HepG2 (cell line): Measurements from ENCODE around the gene LGALS8. TPM values are rescaled to one million over a fixed set of nuclear protein-coding genes. Genes with fewer than 3 reads are reported as not detected.

ENCODE experiments used
- ATF4 ChIP-seq, 2 experiments: fragments of 450-650 bp in 1 of 2; sonication (generic) in 1 of 2; formaldehyde crosslinking; IDR thresholded peaks; 2 replicates each; pipeline versions ENCODE4 v1.5.0 to v1.8.0; 2020 to 2022; ENCODE audit warnings: mild to moderate bottlenecking in 1 of 2, missing genetic modification reagents in 1 of 2
- CBX2 ChIP-seq, 2 experiments: fragments of 200-600 bp in 1 of 2; sonication (generic); formaldehyde crosslinking in 1 of 2; IDR thresholded peaks; 2 replicates each; pipeline versions ENCODE4 v1.7.0 to v1.8.1; 2018 to 2022; ENCODE audit warnings: low read depth in 2 of 2, low read length in 1 of 2, mild to moderate bottlenecking in 1 of 2, missing genetic modification reagents in 1 of 2
- FIP1L1 ChIP-seq: fragments of 200-400 bp; formaldehyde crosslinking; IDR thresholded peaks from 2 replicates; pipeline ENCODE4 v1.6.1; 2018; ENCODE audit warnings: low read depth, mild to moderate bottlenecking, low read length, moderate library complexity, borderline replicate concordance; ENCODE audit not compliant: insufficient read depth
- GATA4 ChIP-seq: sonication (generic); IDR thresholded peaks from 2 replicates; pipeline ENCODE4 v1.6.1; 2016; ENCODE audit warnings: antibody characterized with exemption, low read depth, borderline replicate concordance
- HNRNPH1 ChIP-seq: fragments of 200-400 bp; formaldehyde crosslinking; optimal IDR thresholded peaks from 2 replicates; pipeline ENCODE3; 2017; ENCODE audit warnings: mild to moderate bottlenecking, low read depth, low read length
- ISX ChIP-seq: sonication (generic); formaldehyde crosslinking; conservative IDR thresholded peaks from 2 replicates; pipeline ENCODE4 v1.5.0; 2020; ENCODE audit warnings: missing genetic modification reagents
- KLF6 ChIP-seq: IDR thresholded peaks from 2 replicates; pipeline ENCODE4 v1.8.0; 2016; ENCODE audit warnings: missing biosample characterization, missing genetic modification reagents
- LCORL ChIP-seq, 2 experiments: fragments of 450-650 bp in 1 of 2; sonication (generic) in 1 of 2; formaldehyde crosslinking in 1 of 2; IDR thresholded peaks; 2 replicates each; pipeline versions ENCODE4 v1.5.0 to v1.6.1; 2017 to 2020; ENCODE audit warnings: antibody characterized with exemption in 1 of 2, missing genetic modification reagents in 1 of 2
- MLX ChIP-seq: IDR thresholded peaks from 2 replicates; pipeline ENCODE4 v1.6.1; 2016
- NRL ChIP-seq: sonication (generic); formaldehyde crosslinking; IDR thresholded peaks from 2 replicates; pipeline ENCODE4 v1.5.0; 2020; ENCODE audit warnings: missing genetic modification reagents, mild to moderate bottlenecking, moderate library complexity, borderline replicate concordance
- REPIN1 ChIP-seq: sonication (generic); formaldehyde crosslinking; IDR thresholded peaks from 2 replicates; pipeline ENCODE4 v1.8.0; 2022; ENCODE audit warnings: missing genetic modification reagents, low read depth, mild to moderate bottlenecking, borderline replicate concordance
- SMARCE1 ChIP-seq: fragments of 450-650 bp; IDR thresholded peaks from 2 replicates; pipeline ENCODE4 v1.6.1; 2017; ENCODE audit warnings: borderline replicate concordance
- SOX6 ChIP-seq, 2 experiments: fragments of 450-650 bp in 1 of 2; sonication (generic) in 1 of 2; formaldehyde crosslinking in 1 of 2; IDR thresholded peaks; 2 replicates each; pipeline versions ENCODE4 v1.4.0 to v1.6.1; 2017 to 2020; ENCODE audit warnings: antibody characterized with exemption in 1 of 2, mild to moderate bottlenecking in 1 of 2, missing genetic modification reagents in 1 of 2
- ZBTB3 ChIP-seq: sonication (generic); formaldehyde crosslinking; IDR thresholded peaks from 2 replicates; pipeline ENCODE4 v1.4.0; 2020; ENCODE audit warnings: low read depth, mild to moderate bottlenecking, moderate library complexity, missing genetic modification reagents, borderline replicate concordance
- ZKSCAN8 ChIP-seq: IDR thresholded peaks from 2 replicates; pipeline ENCODE4 v1.6.1; 2016; ENCODE audit warnings: borderline replicate concordance, missing genetic modification reagents, missing compliant biosample characterization
- ZMYM4 ChIP-seq: sonication (generic); formaldehyde crosslinking; IDR thresholded peaks from 2 replicates; pipeline ENCODE4 v1.8.1; 2023; ENCODE audit warnings: mild to moderate bottlenecking, missing genetic modification reagents
- ZNF101 ChIP-seq: sonication (generic); formaldehyde crosslinking; IDR thresholded peaks from 2 replicates; pipeline ENCODE4 v1.4.0; 2020; ENCODE audit warnings: mild to moderate bottlenecking, low read depth, missing genetic modification reagents, borderline replicate concordance
- ZNF180 ChIP-seq: sonication (generic); formaldehyde crosslinking; IDR thresholded peaks from 2 replicates; pipeline ENCODE4 v1.4.0; 2020; ENCODE audit warnings: low read depth, missing genetic modification reagents, borderline replicate concordance
- ZNF20 ChIP-seq: sonication (generic); formaldehyde crosslinking; IDR thresholded peaks from 2 replicates; pipeline ENCODE4 v1.4.0; 2020; ENCODE audit warnings: mild to moderate bottlenecking, moderate library complexity, missing genetic modification reagents
- ZNF230 ChIP-seq: sonication (generic); formaldehyde crosslinking; IDR thresholded peaks from 2 replicates; pipeline ENCODE4 v1.4.0; 2020; ENCODE audit warnings: mild to moderate bottlenecking, missing genetic modification reagents
- ZNF263 ChIP-seq: sonication (generic); formaldehyde crosslinking; IDR thresholded peaks from 2 replicates; pipeline ENCODE4 v1.4.0; 2020; ENCODE audit warnings: missing genetic modification reagents
- ZNF331 ChIP-seq: sonication (generic); formaldehyde crosslinking; IDR thresholded peaks from 2 replicates; pipeline ENCODE4 v1.4.0; 2020; ENCODE audit warnings: missing genetic modification reagents
- ZNF616 ChIP-seq: sonication (generic); formaldehyde crosslinking; IDR thresholded peaks from 2 replicates; pipeline ENCODE4 v1.5.0; 2020; ENCODE audit warnings: low read depth, mild to moderate bottlenecking, missing genetic modification reagents
- ZNF720 ChIP-seq: sonication (generic); formaldehyde crosslinking; IDR thresholded peaks from 2 replicates; pipeline ENCODE4 v1.4.0; 2020; ENCODE audit warnings: missing genetic modification reagents
- ZNF737 ChIP-seq: sonication (generic); formaldehyde crosslinking; IDR thresholded peaks from 2 replicates; pipeline ENCODE4 v1.5.0; 2020; ENCODE audit warnings: missing genetic modification reagents, mild to moderate bottlenecking, borderline replicate concordance
- ZNF788 ChIP-seq: sonication (generic); formaldehyde crosslinking; IDR thresholded peaks from 2 replicates; pipeline ENCODE4 v1.5.0; 2020; ENCODE audit warnings: mild to moderate bottlenecking, missing genetic modification reagents, borderline replicate concordance
- ZNF841 ChIP-seq: sonication (generic); formaldehyde crosslinking; IDR thresholded peaks from 2 replicates; pipeline ENCODE4 v1.8.1; 2023; ENCODE audit warnings: missing genetic modification reagents, borderline replicate concordance
- ZSCAN25 ChIP-seq: sonication (generic); formaldehyde crosslinking; IDR thresholded peaks from 2 replicates; pipeline ENCODE4 v1.8.0; 2022; ENCODE audit warnings: mild to moderate bottlenecking, missing genetic modification reagents
- polyA plus RNA-seq, 8 experiments: library from polyadenylated mRNA; depleted of rRNA in 3 of 8; stranded (reverse) in 7 of 8; unstranded in 1 of 8; fragments of >200 nt; fragmentation: Illumina TruSeq in 4 of 8; extraction: Trizol in 4 of 8; gene quantifications; 2 replicates each; pipeline versions ENCODE4 v1.2.1 to v1.2.3, GENCODE V29; 2011 to 2016; ENCODE audit warnings: low read depth in 4 of 8, missing spikeins in 1 of 8, mixed read lengths in 1 of 8; ENCODE audit not compliant: insufficient read depth in 1 of 8
- total RNA-seq, 5 experiments: library from RNA; depleted of rRNA; stranded (reverse); fragments of >200 nt; fragmentation: Illumina TruSeq; extraction: Trizol; gene quantifications; 2 replicates each; pipeline ENCODE4 v1.2.3, GENCODE V29; 2016; ENCODE audit warnings: low read depth in 1 of 5

LGALS8 gene
- total and polyA plus RNA-seq, 2 of the 13 experiments (the other 11 are each of a cell fraction or from before 2014, with no cell fraction given): 29.3 to 185 TPM

DNA sequence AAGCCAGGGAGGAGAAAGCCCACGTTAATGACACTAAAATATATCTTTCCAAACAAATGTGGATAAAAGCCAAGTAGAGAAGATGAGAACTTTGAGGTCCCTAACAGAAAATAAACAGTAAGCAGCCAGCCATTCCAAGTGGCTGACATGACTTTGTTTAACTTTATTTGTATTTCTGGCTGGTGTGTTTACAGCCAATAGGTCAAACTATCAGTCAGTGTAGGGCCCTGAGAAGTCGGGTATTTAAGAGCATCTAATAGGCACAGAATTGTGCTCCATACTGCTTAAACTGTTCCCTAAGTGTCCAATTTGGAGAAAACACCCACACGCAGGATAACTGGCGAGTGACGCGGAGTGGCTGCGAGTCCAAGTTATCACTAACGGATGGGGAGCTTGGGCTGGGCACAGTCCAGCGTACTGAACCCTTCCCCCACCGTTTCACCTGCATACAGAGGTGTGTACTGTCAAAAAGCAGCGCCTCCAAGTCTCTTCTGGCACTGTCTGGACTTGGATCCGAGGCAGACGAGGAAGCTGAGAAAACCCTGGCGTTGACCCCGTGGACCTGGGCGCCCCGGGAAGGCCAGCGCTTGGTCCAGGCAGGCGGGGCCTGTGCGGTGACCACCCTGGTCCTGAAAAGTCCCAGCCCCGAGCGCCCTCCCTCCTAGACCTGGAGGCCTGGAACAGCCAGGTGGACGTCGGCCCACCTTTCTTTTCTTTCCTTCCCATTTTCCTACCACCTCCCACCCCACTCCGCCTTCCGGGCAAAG lies 662 bp upstream of the LGALS8 start (continued):
- TF ChIP-seq ZNF230 (no peak), ZBTB3 (CRISPR knock-in tag) (0 out of 2 replicates have a peak, but pooled peaks have one; percentile 43), LCORL (IDR thresholded peaks at IDR 0.05) (no peak), LCORL (CRISPR knock-in tag; IDR thresholded peaks at IDR 0.05) (peak; percentile 69; the same call in 1 of the 2 replicates), MLX (CRISPR knock-in tag) (no peak), SOX6 (IDR thresholded peaks at IDR 0.05) (no peak), SOX6 (CRISPR knock-in tag; IDR thresholded peaks at IDR 0.05) (peak; percentile 66), ZNF616 (peak; percentile 45; the same call in 1 of the 2 replicates), ZKSCAN8 (CRISPR knock-in tag) (0 out of 2 replicates have a peak, but pooled peaks have one; percentile 20), ZNF720 (CRISPR knock-in tag) (0 out of 2 replicates have a peak, but pooled peaks have one; percentile 5), ZSCAN25 (CRISPR knock-in tag) (peak; percentile 62; the same call in 1 of the 2 replicates), ISX (CRISPR knock-in tag) (no peak), REPIN1 (CRISPR knock-in tag) (0 out of 2 replicates have a peak, but pooled peaks have one; percentile 22), ZNF788 (CRISPR knock-in tag) (0 out of 2 replicates have a peak, but pooled peaks have one; percentile 7), ZMYM4 (CRISPR knock-in tag) (peak; percentile 33; the same call in 1 of the 2 replicates), NRL (CRISPR knock-in tag) (0 out of 2 replicates have a peak, but pooled peaks have one; percentile 39), ZNF180 (CRISPR knock-in tag) (no peak), FIP1L1 (0 out of 2 replicates have a peak, but pooled peaks have one; percentile 64), ZNF263 (CRISPR knock-in tag) (no peak), GATA4 (peak; percentile 32; the same call in 1 of the 2 replicates), ZNF331 (CRISPR knock-in tag) (peak; percentile 20; the same call in 1 of the 2 replicates), KLF6 (CRISPR knock-in tag) (no peak), ZNF737 (CRISPR knock-in tag) (no peak), ATF4 (CRISPR knock-in tag; IDR thresholded peaks at IDR 0.05) (peak in 1 of 2 experiments; percentile 55; a peak in 1 of 4 replicates), CBX2 (IDR thresholded peaks at IDR 0.05; ENCODE audit: low read depth, low read length) (no peak), CBX2 (CRISPR knock-in tag; IDR thresholded peaks at IDR 0.05; ENCODE audit: low read depth) (no peak; the same call in 1 of the 2 replicates), HNRNPH1 (no peak), ZNF101 (CRISPR knock-in tag) (0 out of 2 replicates have a peak, but pooled peaks have one; percentile 31), ZNF20 (peak; percentile 29; the same call in 1 of the 2 replicates), ZNF841 (CRISPR knock-in tag) (no peak), SMARCE1 (no peak)
